A549 (cell line): ENCODE results near the gene STRN. TPM values are rescaled to one million over a fixed set of nuclear protein-coding genes. Genes with fewer than 3 reads are reported as not detected.

Source experiments
- ATAC-seq, 2 experiments: fragments of 200-7000 bp in 1 of 2; fragments of >200 bp in 1 of 2; cut with Nextera tagmentation in 1 of 2; cut with Tn5 transposase in 1 of 2; 3 replicates each; pipeline versions ENCODE4 v1.8.0 to v1.9.1; 2018 to 2020; ENCODE audit warnings: mild to moderate bottlenecking in 1 of 2, moderate library complexity in 1 of 2
- CTCF ChIA-PET: fragments of 300-600 bp; sonication (Branson Sonifier 250); formaldehyde crosslinking; extraction: SDS; loops from one replicate; lab custom pipeline; 2021; ENCODE audit warnings: antibody characterized with exemption, inconsistent platforms; lab: Yijun Ruan, JAX
- POLR2A ChIA-PET: fragments of 350-600 bp; formaldehyde crosslinking; extraction: SDS; loops from one replicate; lab custom pipeline; 2021; ENCODE audit warnings: antibody characterized with exemption, inconsistent platforms; lab: Yijun Ruan, JAX
- DNase-seq, 2 experiments: peaks; one replicate each; pipeline versions ENCODE4 v3.0.0 to v3.0.0-alpha.2; 2011 to 2016; ENCODE audit warnings: low read depth in 1 of 2, low spot score in 1 of 2
- FAIRE-seq: peaks from 2 replicates; lab custom pipeline; 2011; peaks lifted over from hg19 to GRCh38; lab: Jason Lieb, UNC
- H3K27ac ChIP-seq, 2 experiments: fragments of >200 bp; sonication (Bioruptor Twin); formaldehyde crosslinking; 3 replicates each; pipeline ENCODE4 v1.5.1; 2016 to 2017
- H3K4me1 ChIP-seq: fragments of >200 bp; sonication (Bioruptor Twin); formaldehyde crosslinking; 3 replicates; pipeline ENCODE4 v1.6.1; 2016
- H3K4me2 ChIP-seq: fragments of >200 bp; sonication (Bioruptor Twin); formaldehyde crosslinking; 3 replicates; pipeline ENCODE4 v1.6.1; 2016
- H3K4me3 ChIP-seq: fragments of >200 bp; sonication (Bioruptor Twin); formaldehyde crosslinking; 3 replicates; pipeline ENCODE4 v1.5.1; 2016
- H3K9me3 ChIP-seq: fragments of >200 bp; sonication (Bioruptor Twin); formaldehyde crosslinking; 3 replicates; pipeline ENCODE4 v1.6.1; 2016
- CBX2 ChIP-seq: fragments of 200-600 bp; sonication (generic); IDR thresholded peaks from 2 replicates; pipeline ENCODE4 v1.6.1; 2016; ENCODE audit warnings: low read depth, mild to moderate bottlenecking, borderline replicate concordance
- CBX8 ChIP-seq: fragments of 200-600 bp; sonication (generic); IDR thresholded peaks from 2 replicates; pipeline ENCODE4 v1.6.1; 2016
- CEBPB ChIP-seq, 2 experiments: fragments of >200 bp in 1 of 2; sonication (Bioruptor Twin) in 1 of 2; formaldehyde crosslinking in 1 of 2; IDR thresholded peaks; 2 replicates each; pipeline ENCODE4 v1.6.1; 2012 to 2016
- CHD2 ChIP-seq: fragments of 150-350 bp; IDR thresholded peaks from 2 replicates; pipeline ENCODE4 v1.6.1; 2014; ENCODE audit warnings: low read length; ENCODE audit not compliant: partially characterized antibody
- EHMT2 ChIP-seq: fragments of 200-600 bp; sonication (generic); IDR thresholded peaks from 2 replicates; pipeline ENCODE4 v1.6.1; 2016; ENCODE audit warnings: antibody characterized with exemption, low read depth, mild to moderate bottlenecking, moderate library complexity
- ELK1 ChIP-seq: fragments of 150-350 bp; IDR thresholded peaks from 2 replicates; pipeline ENCODE4 v1.6.1; 2014; ENCODE audit warnings: low read depth, mild to moderate bottlenecking, low read length
- EP300 ChIP-seq, 2 experiments: fragments of >200 bp; sonication (Bioruptor Twin); formaldehyde crosslinking; IDR thresholded peaks; 2 replicates in 1 of 2; 3 replicates in 1 of 2; pipeline ENCODE4 v1.6.1; 2016 to 2017
- FOSL2 ChIP-seq, 2 experiments: fragments of 450-650 bp in 1 of 2; fragments of >200 bp in 1 of 2; sonication (Bioruptor Twin) in 1 of 2; formaldehyde crosslinking; IDR thresholded peaks; 2 replicates each; pipeline versions ENCODE4 v1.5.0 to v1.6.1; 2016 to 2020; ENCODE audit warnings: mild to moderate bottlenecking in 1 of 2, moderate library complexity in 1 of 2
- GATA3 ChIP-seq: IDR thresholded peaks from 2 replicates; pipeline ENCODE4 v1.6.1; 2012; ENCODE audit warnings: borderline replicate concordance
- HES2 ChIP-seq: fragments of >200 bp; sonication (Bioruptor Twin); formaldehyde crosslinking; IDR thresholded peaks from 2 replicates; pipeline ENCODE4 v1.6.1; 2016
- HMGXB4 ChIP-seq: fragments of 250-450 bp; sonication (Bioruptor Pico); IDR thresholded peaks from 2 replicates; pipeline ENCODE4 v1.5.0; 2021; ENCODE audit warnings: mild to moderate bottlenecking, moderate library complexity, borderline replicate concordance
- HOXB5 ChIP-seq: fragments of 250-450 bp; sonication (Bioruptor Pico); IDR thresholded peaks from 2 replicates; pipeline ENCODE4 v1.5.0; 2020; ENCODE audit warnings: mild to moderate bottlenecking, moderate library complexity
- JUN ChIP-seq, 2 experiments: fragments of >200 bp; sonication (Bioruptor Twin); formaldehyde crosslinking; IDR thresholded peaks; 2 replicates in 1 of 2; 3 replicates in 1 of 2; pipeline ENCODE4 v1.6.1; 2016 to 2017
- JUNB ChIP-seq: fragments of >200 bp; sonication (Bioruptor Twin); formaldehyde crosslinking; IDR thresholded peaks from 2 replicates; pipeline ENCODE4 v1.6.1; 2016
- KDM1A ChIP-seq: fragments of 200-600 bp; sonication (generic); IDR thresholded peaks from 2 replicates; pipeline ENCODE4 v1.6.1; 2016; ENCODE audit warnings: low read depth, mild to moderate bottlenecking
- MAX ChIP-seq: IDR thresholded peaks from 2 replicates; pipeline ENCODE4 v1.6.1; 2012
- MYC ChIP-seq: IDR thresholded peaks from 2 replicates; pipeline ENCODE4 v1.6.1; 2012; ENCODE audit warnings: mild to moderate bottlenecking, inconsistent platforms, low read length, improper control_type of control experiment, borderline replicate concordance
- NFE2L2 ChIP-seq: fragments of 150-350 bp; conservative IDR thresholded peaks from 2 replicates; pipeline ENCODE4 v1.6.1; 2014; ENCODE audit warnings: low read length
- NR3C1 ChIP-seq: fragments of >200 bp; sonication (Bioruptor Twin); formaldehyde crosslinking; IDR thresholded peaks from 3 replicates; pipeline ENCODE4 v1.6.1; 2017
- PBX3 ChIP-seq: IDR thresholded peaks from 2 replicates; pipeline ENCODE4 v1.6.1; 2012
- POLR2A ChIP-seq: IDR thresholded peaks from 2 replicates; pipeline ENCODE4 v1.6.1; 2012; ENCODE audit warnings: mild to moderate bottlenecking, low read length
- RAD21 ChIP-seq, 2 experiments: fragments of >200 bp in 1 of 2; sonication (Bioruptor Twin) in 1 of 2; formaldehyde crosslinking in 1 of 2; IDR thresholded peaks in 1 of 2; conservative IDR thresholded peaks in 1 of 2; 2 replicates in 1 of 2; 3 replicates in 1 of 2; pipeline ENCODE4 v1.6.1; 2012 to 2018; ENCODE audit warnings: inconsistent platforms in 1 of 2
- RFX5 ChIP-seq: fragments of 450-650 bp; IDR thresholded peaks from 2 replicates; pipeline ENCODE4 v1.7.1; 2014; ENCODE audit warnings: antibody characterized with exemption, mild to moderate bottlenecking, moderate library complexity
- RNF2 ChIP-seq: fragments of 200-600 bp; sonication (generic); IDR thresholded peaks from 2 replicates; pipeline ENCODE4 v1.6.1; 2016; ENCODE audit warnings: low read depth, mild to moderate bottlenecking, antibody characterized with exemption, moderate library complexity, borderline replicate concordance
- SMC3 ChIP-seq: fragments of >200 bp; sonication (Bioruptor Twin); formaldehyde crosslinking; IDR thresholded peaks from 3 replicates; pipeline ENCODE4 v1.6.1; 2018; ENCODE audit warnings: inconsistent platforms
- TFCP2L1 ChIP-seq: fragments of 250-450 bp; sonication (Bioruptor Pico); IDR thresholded peaks from 2 replicates; pipeline ENCODE4 v1.5.0; 2021; ENCODE audit warnings: mild to moderate bottlenecking
- USF2 ChIP-seq: fragments of 450-650 bp; IDR thresholded peaks from 2 replicates; pipeline ENCODE4 v1.6.1; 2014; ENCODE audit warnings: antibody characterized with exemption
- WGBS: methylation state at CpG from one replicate; pipeline ENCODE4 v1.1.6; 2017; ENCODE audit errors: missing lambda C conversion rate; 5-methylcytosine and 5-hydroxymethylcytosine counted together
- polyA plus RNA-seq, 4 experiments: library from polyadenylated mRNA; depleted of rRNA in 3 of 4; stranded (reverse); fragments of >200 nt; fragmentation: RNase III in 1 of 4; extraction: RNeasy Plus Mini Kit Qiagen cat#74134 plus additional on column Dnase treatment in 1 of 4; gene quantifications; 2 replicates in 3 of 4; 3 replicates in 1 of 4; pipeline ENCODE4 v1.2.3, GENCODE V29; 2011 to 2017

STRN gene
- polyA plus RNA-seq, 2 of the 4 experiments (the other 2 are of a cell fraction), result 13.1 to 36.0 TPM

- Histone ChIP-seq H3K4me1 (peaks cover 5% of the 10 kb centered on the region; the same call in 1 of the 3 replicates), H3K4me3 (no peak overlapping the region), H3K27ac (no peak overlapping the region), H3K4me2 (no peak overlapping the region), H3K9me3 (no peaks in the 10 kb centered on the region)
- WGBS, result 89% methylated on average over 5 of the region's 5 CpGs
- CTCF ChIA-PET, result interaction anchor here (0.8 to 0.9 kb wide), 3 partner anchors 10 to 29 kb away, joined by 4 read pairs; no protein-coding TSS in a partner anchor
- POLR2A ChIA-PET, result no interaction called here
- ATAC-seq, result peak in 1 of 2 experiments; percentile 68; a peak in 2 of 6 replicates
- no peak for FAIRE-seq
- TF ChIP-seq CEBPB (IDR thresholded peaks at IDR 0.05) (peak; percentile 26 to 48; a peak in 2 of 4 replicates), RFX5 (no peak)
- no peak for DNase-seq
Observed at GRCh38 chr2:36902385-36903120, 63.8 kb downstream of the STRN start.

GRCh38 chr2:36892805-36893204 is 73.5 kb downstream of the STRN start:
- POLR2A ChIA-PET, result no interaction called here
- 69% methylated on average over 7 of the region's 7 CpGs for WGBS

GRCh38 chr2:36889795-36890194 is 76.5 kb downstream of the STRN start:
- FAIRE-seq (peak; percentile 98), ATAC-seq (peak; percentile 99 to 100), DNase-seq (peak; percentile 82 to 89)
- H3K9me3 ChIP-seq, result no peaks in the 10 kb centered on the region
- peaks cover 40% of the 10 kb centered on the region for H3K4me1 ChIP-seq
- ChIA-PET CTCF (no interaction called here), POLR2A (interaction anchor here (1.1 kb wide), 1 partner anchor 77 kb away, joined by 4 read pairs; the partner anchor contains the start of gene STRN)
- peak overlapping the region; percentile 79 for H3K4me2 ChIP-seq
- peak overlapping the region; percentile 58 to 76 for H3K27ac ChIP-seq
- WGBS, result 2% methylated on average over 4 of the region's 4 CpGs
- peak overlapping the region; percentile 10; the same call in 2 of the 3 replicates for H3K4me3 ChIP-seq
- no peak for TF ChIP-seq CHD2
- TF ChIP-seq FOSL2 (IDR thresholded peaks at IDR 0.05), result peak; percentile 93
- peak; percentile 99 for TF ChIP-seq FOSL2 (CRISPR knock-in tag; IDR thresholded peaks at IDR 0.05)
- no peak for TF ChIP-seq KDM1A
- TF ChIP-seq CEBPB (IDR thresholded peaks at IDR 0.05), result peak in 1 of 2 experiments; percentile 70; a peak in 2 of 4 replicates
- TF ChIP-seq HOXB5 (CRISPR knock-in tag), result no peak
- TF ChIP-seq RAD21 (conservative IDR thresholded peaks at IDR 0.05 in 1 of 2, IDR thresholded peaks at IDR 0.05 in 1 of 2), result no peak
- TF ChIP-seq MAX, result peak; percentile 54; the same call in 1 of the 2 replicates
- peak; percentile 90 for TF ChIP-seq JUNB
- TF ChIP-seq HES2, result no peak
- TF ChIP-seq ELK1, result no peak
- no peak for TF ChIP-seq SMC3
- TF ChIP-seq NFE2L2, result no peak
- no peak for TF ChIP-seq CBX2
- TF ChIP-seq NR3C1, result no peak
- TF ChIP-seq GATA3, result no peak
- no peak for TF ChIP-seq RNF2
- TF ChIP-seq EHMT2, result no peak
- no peak for TF ChIP-seq RFX5
- TF ChIP-seq POLR2A, result no peak
- no peak for TF ChIP-seq EP300 (IDR thresholded peaks at IDR 0.05)
- TF ChIP-seq USF2, result 0 out of 2 replicates have a peak, but pooled peaks have one; percentile 31
- TF ChIP-seq HMGXB4 (CRISPR knock-in tag), result no peak
- TF ChIP-seq TFCP2L1 (CRISPR knock-in tag), result no peak
- TF ChIP-seq JUN (IDR thresholded peaks at IDR 0.05), result 0 out of 5 replicates have a peak, but pooled peaks of 1 of the 2 experiments have one; percentile 46
- TF ChIP-seq PBX3, result no peak

More at GRCh38 chr2:36892805-36893204, 73.5 kb downstream of the STRN start:
- DNase-seq (no peak), FAIRE-seq (no peak), ATAC-seq (no peak)
- H3K4me3 ChIP-seq, result no peak overlapping the region
- CTCF ChIA-PET, result interaction anchor here (0.6 kb wide), 1 partner anchor 11 kb away, joined by 3 read pairs; no protein-coding TSS in a partner anchor
- H3K9me3 ChIP-seq, result no peaks in the 10 kb centered on the region
- H3K4me1 ChIP-seq, result peaks cover 40% of the 10 kb centered on the region
- TF ChIP-seq CBX8, result no peak
- TF ChIP-seq RNF2, result no peak
- TF ChIP-seq HOXB5 (CRISPR knock-in tag), result no peak
- TF ChIP-seq NR3C1, result no peak
- TF ChIP-seq KDM1A, result no peak
- TF ChIP-seq RAD21 (conservative IDR thresholded peaks at IDR 0.05 in 1 of 2, IDR thresholded peaks at IDR 0.05 in 1 of 2), result no peak
- TF ChIP-seq JUNB, result no peak
- no peak for TF ChIP-seq MYC
- peak overlapping the region in 1 of 2 experiments; percentile 13; a peak in 1 of 6 replicates for H3K27ac ChIP-seq
- peak overlapping the region; percentile 51 for H3K4me2 ChIP-seq
